Amniotic epithelial cell (primary cell): ENCODE measurements around the gene TADA3.
A peak's percentile ranks its signal among the peaks of the same experiment; 100 is the strongest.

Experiments
- DNase-seq: peaks from one replicate; pipeline ENCODE4 v3.0.0-alpha.2; 2010; ENCODE audit warnings: low read depth

TADA3 gene

DNA sequence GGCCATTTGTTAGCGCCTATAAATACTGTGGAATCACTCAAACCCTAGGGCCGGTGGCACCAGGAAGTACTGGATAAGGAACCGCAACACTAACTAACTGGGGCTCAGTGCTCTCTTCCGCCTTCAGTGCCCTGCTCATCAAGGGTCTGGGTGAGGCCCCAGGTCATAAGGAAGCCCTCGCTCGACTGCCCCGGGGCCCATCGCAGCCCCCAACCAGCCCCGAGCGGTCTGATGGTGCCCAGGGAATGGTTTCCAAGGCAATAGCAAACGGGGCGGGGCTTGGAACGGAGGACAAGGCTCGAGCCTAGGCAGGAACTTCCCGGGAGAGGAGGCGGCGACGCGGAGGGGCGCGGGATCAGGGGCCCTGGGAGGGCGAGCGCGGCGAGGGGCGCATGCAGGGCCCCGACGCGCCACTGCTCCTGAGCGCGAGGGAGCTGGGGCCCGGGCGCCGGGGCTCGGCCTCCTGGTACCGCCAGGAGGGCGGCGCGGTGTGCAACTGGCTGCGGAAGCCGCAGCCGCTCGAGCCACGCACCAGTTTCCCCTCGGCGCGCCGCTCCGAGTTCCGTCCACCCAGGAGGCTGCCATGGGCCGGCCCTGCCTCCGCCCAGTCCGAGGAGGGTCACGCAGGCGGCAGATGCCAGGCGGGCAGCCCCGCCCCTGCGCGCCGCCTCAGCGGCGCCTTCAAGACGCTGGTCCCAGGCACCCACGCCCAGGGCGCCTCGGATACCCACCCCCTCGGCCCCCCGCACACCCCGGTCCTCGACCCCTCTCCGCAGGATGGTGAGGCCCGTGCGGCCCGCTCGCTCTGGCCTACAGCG, 17.6 kb upstream of the TADA3 start, which contains the start of gene TTLL3:
TSS of gene TTLL3 (plus strand) at position 648 of the 818 bp plus-strand sequence. CDS start 400 bp downstream, outside the sequence.
- peak; percentile 62 for DNase-seq

DNA sequence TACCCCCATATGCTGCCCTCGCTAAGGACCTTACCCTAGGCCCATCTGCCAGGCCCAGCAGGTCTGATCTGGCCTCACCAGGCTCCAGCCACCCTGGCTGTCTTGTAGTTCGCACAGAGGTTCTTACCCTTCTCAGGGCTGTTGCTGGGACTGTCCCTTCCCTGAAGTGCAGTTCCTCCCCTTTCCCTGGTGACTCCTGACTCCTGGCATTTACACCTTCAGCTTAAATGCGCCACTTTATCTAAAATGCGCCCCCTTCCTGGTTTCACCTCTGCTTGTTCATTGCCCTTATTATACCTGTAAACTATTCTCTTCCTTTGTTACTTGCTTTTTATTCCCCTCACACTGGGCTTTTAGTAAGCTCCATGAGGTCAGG, 17.0 kb upstream of the TADA3 start:
- no peak for DNase-seq

DNA sequence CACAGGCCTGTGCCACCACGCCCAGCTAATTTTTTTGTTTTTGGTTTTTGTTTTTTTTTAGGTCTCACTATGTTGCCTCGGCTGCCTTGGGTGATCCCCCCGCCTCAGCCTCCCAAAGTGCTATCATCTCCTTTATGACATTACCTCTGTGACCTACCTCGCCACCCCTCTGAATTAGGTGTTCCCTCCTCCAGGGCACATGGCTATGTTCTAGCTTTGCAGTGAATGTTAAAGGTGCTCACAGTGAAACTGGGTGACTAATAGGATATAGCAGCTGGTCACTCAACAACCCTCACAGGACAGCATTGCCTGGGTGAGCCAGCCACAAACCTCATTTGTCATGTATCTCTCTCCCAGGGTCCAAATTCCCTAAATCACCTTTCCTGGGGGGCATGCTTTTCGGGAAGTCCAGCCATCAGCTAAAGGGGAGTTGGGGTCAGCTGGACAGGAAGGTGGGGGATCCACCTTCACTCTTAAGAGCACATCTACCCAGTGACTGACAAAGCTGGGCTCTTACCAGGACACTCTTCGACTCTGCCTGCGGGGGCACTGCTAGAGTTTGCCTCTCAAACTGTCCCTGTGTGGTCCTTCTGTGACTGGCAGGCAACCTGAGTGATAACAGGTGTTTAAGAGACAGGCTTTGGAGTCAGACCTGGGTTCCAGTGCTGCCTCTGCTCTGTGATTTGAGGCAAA, 16.2 kb upstream of the TADA3 start:
- no peak for DNase-seq

GRCh38 chr3:9807981-9808344, 15.7 kb upstream of the TADA3 start:
- DNase-seq: no peak

GRCh38 chr3:9806688-9807589, 14.7 kb upstream of the TADA3 start:
- no peak for DNase-seq

- no peak for DNase-seq
These were observed 13.9 kb upstream of the TADA3 start for GRCh38 chr3:9806137-9806536.

- no peak for DNase-seq
These were observed 12.7 kb upstream of the TADA3 start for GRCh38 chr3:9804996-9805395.

DNA sequence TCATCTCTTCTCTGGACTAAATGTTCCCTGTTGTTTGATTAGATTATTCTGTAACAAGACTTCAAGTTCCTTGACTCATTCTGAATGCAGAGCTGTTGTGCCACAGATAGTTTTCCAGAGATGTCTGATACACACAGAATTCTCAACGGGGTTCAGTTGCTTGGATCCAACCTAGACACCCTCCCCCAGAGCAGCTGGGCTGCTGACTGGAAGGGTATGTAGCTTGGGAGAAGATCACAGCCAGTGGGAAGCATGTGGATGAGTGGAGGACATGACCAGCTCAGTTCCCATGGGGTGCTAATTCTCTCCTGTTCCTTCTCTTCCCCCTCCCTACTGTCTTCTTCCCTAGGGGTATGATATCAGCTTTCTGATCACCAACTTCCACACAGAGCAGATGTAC, 11.2 kb upstream of the TADA3 start:
- no peak for DNase-seq

DNA sequence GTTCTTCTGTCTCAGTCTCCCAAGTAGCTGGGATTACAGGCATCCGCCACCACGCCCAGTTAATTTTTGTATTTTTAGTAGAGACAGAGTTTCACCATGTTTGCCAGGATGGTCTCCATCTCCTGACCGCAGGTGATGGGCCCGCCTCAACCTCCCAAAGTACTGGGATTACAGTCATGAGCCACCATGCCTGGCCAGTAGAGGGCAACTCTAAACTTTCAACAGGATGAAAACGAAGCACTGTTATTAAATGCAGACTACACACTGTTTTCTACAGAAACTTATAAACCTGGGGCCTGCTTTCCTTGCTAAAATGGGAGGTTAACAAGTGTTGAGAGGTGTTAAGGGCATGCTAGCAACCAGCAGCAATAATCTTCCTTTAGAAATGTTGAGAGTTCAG, 8.3 kb upstream of the TADA3 start:
- DNase-seq: no peak

- DNase-seq: no peak
These were observed 5.1 kb upstream of the TADA3 start for GRCh38 chr3:9797196-9797945.

GRCh38 chr3:9795207-9795606, 2.9 kb upstream of the TADA3 start:
- no peak for DNase-seq

DNA sequence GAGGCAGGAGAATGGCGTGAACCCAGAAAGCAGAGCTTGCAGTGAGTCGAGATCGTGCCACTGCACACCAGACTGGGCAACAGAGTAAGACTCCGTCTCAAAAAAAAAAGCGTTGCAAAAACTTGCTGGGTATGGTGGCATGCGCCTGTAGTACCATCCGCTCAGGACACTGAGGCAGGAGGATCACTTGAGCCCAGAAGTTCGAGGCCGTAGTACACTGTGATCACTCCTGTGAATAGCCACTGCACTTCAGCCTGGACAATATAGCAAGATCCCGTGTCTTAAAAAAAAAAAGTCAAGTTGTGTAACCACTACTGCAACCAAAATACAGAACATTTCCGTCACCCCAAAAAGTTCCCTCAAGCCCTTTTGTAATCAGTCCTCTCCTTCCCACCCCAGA, 2.1 kb upstream of the TADA3 start:
- no peak for DNase-seq

GRCh38 chr3:9793161-9793781, 998 bp upstream of the TADA3 start:
- DNase-seq: peak; percentile 64

- DNase-seq: no peak
These were observed 376 bp downstream of the TADA3 start for GRCh38 chr3:9791790-9792404.

- no peak for DNase-seq
These were observed 1.1 kb downstream of the TADA3 start for GRCh38 chr3:9791127-9791526.

DNA sequence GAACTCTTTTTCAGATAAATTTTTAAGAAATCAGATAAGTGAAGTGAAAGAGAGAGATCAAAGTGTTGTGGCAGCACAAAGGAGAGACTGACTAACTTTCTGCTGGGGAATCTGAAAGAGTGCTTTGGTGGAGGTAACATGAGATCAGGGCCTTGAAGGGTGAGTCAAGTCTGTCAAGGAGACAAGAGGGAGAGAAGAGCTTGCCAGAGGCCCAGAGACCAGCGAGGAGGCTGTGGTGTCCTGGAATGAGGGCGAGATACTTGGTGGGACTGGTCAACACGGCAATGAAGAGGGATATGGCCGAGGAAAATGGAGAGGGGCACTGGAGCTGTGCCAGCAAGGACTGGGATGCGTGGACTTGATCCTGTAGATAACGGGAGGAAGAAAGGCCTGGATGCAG, 4.6 kb downstream of the TADA3 start:
- DNase-seq: no peak

- DNase-seq: no peak
These were observed 5.2 kb downstream of the TADA3 start for GRCh38 chr3:9786825-9787669.

GRCh38 chr3:9786209-9786739, 6.0 kb downstream of the TADA3 start:
- DNase-seq: no peak

- no peak for DNase-seq
These were observed 6.7 kb downstream of the TADA3 start for GRCh38 chr3:9785602-9786001.

- DNase-seq: peak; percentile 67
These were observed 7.3 kb downstream of the TADA3 start for GRCh38 chr3:9784965-9785364.
